CD4-positive, alpha-beta T cell treated with Interleukin-15 for 4 hours (primary cell): ENCODE measurements around the gene CFAP77.
"Not testable (repeated sequence)": the region's sequence is repeated elsewhere in the genome, so short reads cannot be mapped to it uniquely, and the experiment has no call there.

Source experiments
- DNase-seq: peaks from one replicate; pipeline ENCODE4 v3.0.0-alpha.2; 2020; ENCODE audit warnings: low spot score

CFAP77 gene

DNA sequence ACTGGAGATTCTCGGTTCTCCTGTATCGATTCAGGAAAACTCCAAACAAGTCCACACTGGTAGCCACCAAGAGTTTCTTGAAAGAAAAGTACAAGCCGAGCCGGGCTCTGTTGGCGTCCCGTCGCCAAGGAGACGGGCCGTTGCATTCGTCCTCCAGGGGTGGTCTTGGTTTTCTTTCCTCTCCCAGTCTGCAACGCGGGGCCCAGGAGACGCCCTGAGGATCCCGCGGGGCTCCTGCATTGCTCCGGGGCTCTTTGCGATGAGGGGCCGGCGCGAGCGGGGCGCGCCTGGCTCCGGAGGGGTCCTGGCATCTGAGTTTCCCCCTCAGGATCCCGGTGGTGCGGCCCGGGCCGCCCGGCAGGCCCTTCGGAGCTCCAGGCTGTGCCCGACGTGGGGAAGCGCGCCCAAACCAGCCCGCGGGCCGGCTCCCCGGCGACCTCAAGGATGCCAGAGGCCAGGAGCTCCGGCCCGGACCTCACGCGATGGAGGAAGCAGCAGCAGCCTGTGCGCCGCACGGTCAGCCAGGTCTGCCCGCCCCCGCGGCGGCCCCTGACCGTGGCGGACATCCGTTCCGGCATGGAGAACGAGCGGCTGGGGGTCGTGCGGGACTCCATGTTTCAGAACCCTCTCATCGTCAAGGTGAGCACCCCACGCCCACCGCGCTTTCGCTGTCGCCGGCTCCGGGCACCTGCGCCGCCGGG, at the start of gene CFAP77:
Gene CFAP77, plus strand, starts transcription at position 384 of the 701 bp plus-strand sequence. Its CDS starts 61 bp downstream, at position 445.
- DNase-seq = peak; percentile 30

GRCh38 chr9:132364068-132364467, 45.9 kb upstream of the CFAP77 start:
- DNase-seq = no peak

- DNase-seq = no peak
Observed at GRCh38 chr9:132365986-132366385, 44.0 kb upstream of the CFAP77 start.

GRCh38 chr9:132366481-132366880, 43.5 kb upstream of the CFAP77 start:
- DNase-seq = no peak

- DNase-seq = no peak
Observed at GRCh38 chr9:132367613-132368313, 42.2 kb upstream of the CFAP77 start.

DNA sequence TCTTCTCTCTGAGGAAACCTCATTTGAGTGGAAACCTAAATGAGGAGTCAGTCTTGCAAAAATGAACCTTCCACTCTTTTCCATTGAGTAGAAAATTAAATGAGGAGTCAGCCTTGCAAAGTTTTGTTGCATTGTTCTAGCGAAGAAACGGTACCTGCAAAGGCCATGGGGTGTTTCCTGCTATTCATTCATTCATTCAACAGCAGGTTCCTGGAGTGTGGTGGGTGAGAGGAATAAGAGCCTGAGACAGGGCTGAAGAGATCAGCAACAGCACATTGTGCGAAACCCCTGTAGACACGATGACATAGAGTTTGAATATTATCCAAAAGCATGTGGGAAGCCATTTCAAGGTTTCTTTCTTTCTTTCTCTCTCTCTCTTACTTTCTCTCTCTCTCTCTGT, 40.6 kb upstream of the CFAP77 start:
- no peak for DNase-seq

DNA sequence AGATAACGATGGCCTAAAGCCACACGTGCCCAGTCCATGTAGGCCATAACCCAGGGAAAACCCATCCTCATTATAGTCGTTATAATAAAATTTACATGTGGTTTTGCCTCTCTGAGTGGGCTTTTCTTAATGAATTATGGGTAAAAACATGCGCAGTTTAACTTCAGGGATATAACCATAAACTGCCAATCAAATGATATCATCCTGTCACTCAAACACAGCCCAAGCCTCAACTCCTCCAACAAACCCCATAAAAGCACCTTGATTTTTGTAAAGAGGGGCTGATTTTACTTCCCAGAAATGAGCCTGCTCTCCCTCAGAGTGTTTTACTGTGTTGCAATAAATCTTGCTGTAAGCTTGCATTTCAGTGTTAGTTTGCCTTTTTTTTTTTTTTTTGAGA, 39.4 kb upstream of the CFAP77 start:
- no peak for DNase-seq

- no peak for DNase-seq
Observed at GRCh38 chr9:132372177-132373095, 37.6 kb upstream of the CFAP77 start.

DNA sequence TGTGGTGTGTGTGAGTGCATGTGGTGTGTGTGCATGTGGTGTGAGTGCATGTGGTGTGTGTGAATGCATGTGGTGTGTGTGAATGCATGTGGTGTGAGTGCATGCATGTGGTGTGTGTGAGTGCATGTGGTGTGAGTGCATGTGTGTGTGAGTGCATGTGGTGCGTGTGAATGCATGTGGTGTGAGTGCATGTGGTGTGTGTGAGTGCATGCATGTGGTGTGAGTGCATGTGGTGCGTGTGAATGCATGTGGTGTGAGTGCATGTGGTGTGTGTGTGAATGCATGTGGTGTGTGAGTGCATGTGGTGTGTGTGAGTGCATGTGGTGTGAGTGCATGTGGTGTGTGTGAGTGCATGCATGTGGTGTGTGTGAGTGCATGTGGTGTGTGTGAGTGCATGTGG, 32.2 kb upstream of the CFAP77 start:
- DNase-seq = not testable (repeated sequence)

- not testable (repeated sequence) for DNase-seq
Observed at GRCh38 chr9:132378416-132378815, 31.6 kb upstream of the CFAP77 start.

GRCh38 chr9:132381966-132382541, 28.0 kb upstream of the CFAP77 start:
- DNase-seq = no peak

GRCh38 chr9:132383462-132383883, 26.5 kb upstream of the CFAP77 start:
- DNase-seq = no peak

- DNase-seq = no peak
Observed at GRCh38 chr9:132384376-132384775, 25.6 kb upstream of the CFAP77 start.

DNA sequence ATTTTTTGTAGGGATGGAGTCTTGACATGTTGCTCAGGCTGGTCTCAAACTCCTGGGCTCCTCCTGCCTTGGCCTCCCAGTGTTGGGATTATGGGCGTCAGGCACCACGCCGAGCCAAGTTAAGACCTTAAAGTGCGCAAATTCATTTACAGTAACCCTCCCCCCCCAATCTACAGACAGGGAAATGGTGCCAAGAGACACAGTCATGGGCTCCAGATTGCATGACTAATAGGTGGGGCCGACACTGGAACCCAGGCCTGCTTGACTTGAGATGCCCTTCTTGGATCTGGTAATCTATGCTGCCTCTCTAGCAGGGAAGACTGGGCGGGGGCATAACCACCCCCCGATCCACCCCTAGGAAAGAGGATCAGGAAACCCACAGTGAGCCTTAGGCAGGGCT, 22.9 kb upstream of the CFAP77 start:
- no peak for DNase-seq

- DNase-seq = no peak
Observed at GRCh38 chr9:132390966-132391365, 19.0 kb upstream of the CFAP77 start.

DNA sequence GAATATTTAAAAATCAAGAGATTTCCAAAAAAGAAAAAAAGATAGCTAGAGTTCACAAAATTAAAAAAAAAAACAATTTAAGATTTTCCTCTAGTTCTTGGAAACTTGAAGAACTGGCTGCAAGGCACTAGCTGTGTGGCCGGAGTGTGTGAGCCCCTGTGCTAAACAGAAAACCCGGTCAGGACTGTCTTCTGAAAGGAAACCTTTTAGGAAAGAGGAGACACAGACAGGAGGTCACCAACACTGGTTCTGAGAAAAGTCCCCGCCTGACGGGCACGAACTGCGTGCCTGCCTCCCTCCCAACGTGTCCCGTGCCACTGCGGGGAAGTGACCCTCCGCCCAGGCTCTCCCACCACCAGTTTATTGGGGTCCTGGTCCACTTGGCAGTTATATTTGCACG, 18.6 kb upstream of the CFAP77 start:
- DNase-seq = no peak

- DNase-seq = no peak
Observed at GRCh38 chr9:132395560-132395959, 14.5 kb upstream of the CFAP77 start.

DNA sequence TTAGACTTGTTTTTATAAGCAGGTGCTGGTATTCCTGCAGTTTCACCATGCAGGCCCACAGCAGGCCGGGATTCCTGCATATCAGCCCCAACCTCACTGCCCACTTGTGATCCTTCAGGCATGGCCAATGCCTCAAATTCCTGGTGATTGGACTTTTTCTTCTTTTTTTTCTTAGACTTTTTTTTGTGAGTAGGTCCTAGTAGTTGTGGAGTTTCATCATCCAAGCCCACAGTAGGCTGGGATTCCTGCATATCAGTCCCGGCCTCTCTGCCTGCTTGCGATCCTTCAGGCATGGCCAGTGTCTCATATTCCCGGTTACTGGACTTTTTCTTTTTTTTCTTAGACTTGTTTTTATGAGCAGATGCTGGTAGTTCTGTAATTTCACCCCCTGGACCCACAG, 8.2 kb upstream of the CFAP77 start:
- DNase-seq = no peak

GRCh38 chr9:132404228-132404881, 5.7 kb upstream of the CFAP77 start:
- DNase-seq = peak; percentile 17

- DNase-seq = peak; percentile 92
Observed at GRCh38 chr9:132406554-132407122, 3.4 kb upstream of the CFAP77 start, which contains the start of gene TTF1. TTF1 (minus strand) TSS chr9:132406840; CDS start chr9:132402821, 4,019 bp downstream.

DNA sequence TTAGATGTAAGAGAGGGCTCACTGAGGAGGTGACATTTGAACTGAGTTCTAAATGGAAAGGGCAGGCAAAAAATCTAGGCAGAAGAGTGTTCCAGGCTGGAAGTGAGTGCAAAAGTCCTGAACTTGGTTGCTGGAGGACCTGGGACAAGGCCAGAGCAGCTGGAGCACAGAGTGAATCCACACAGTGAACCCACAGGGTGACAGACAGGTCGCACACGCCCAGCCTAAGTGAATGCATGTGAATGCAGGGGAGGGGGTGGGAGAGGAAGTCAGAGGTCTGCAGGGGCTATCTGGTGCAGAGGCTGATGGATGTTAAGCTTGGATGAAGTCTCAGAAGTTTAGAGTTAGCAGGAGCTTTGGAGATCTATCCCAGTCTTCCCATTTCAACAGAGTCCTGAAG, 2.8 kb upstream of the CFAP77 start:
- DNase-seq = no peak
